ELR (cell line): ENCODE results near the gene CEP44.
"Not testable (repeated sequence)": the region's sequence is repeated elsewhere in the genome, so short reads cannot be mapped to it uniquely, and the experiment has no call there.

Source experiments
- DNase-seq: peaks from one replicate; pipeline ENCODE4 v3.0.0-alpha.2; 2015; ENCODE audit warnings: low read depth

Gene CEP44

GRCh38 chr4:174279433-174280155, 4.1 kb upstream of the CEP44 start:
- DNase-seq: no peak

- no peak for DNase-seq
These were observed 2.5 kb upstream of the CEP44 start for GRCh38 chr4:174281182-174281737.

GRCh38 chr4:174281901-174282300, 1.8 kb upstream of the CEP44 start:
- no peak for DNase-seq

GRCh38 chr4:174282836-174283506, 740 bp upstream of the CEP44 start:
- DNase-seq: peak; percentile 93

GRCh38 chr4:174284487-174284886, 776 bp downstream of the CEP44 start:
- no peak for DNase-seq

GRCh38 chr4:174286870-174287269, 3.2 kb downstream of the CEP44 start:
- no peak for DNase-seq

- DNase-seq: no peak
These were observed 8.8 kb downstream of the CEP44 start for GRCh38 chr4:174292473-174292872.

- not testable (repeated sequence) for DNase-seq
These were observed 10.9 kb downstream of the CEP44 start for GRCh38 chr4:174294641-174295040.

- DNase-seq: not testable (repeated sequence)
These were observed 11.4 kb downstream of the CEP44 start for GRCh38 chr4:174295142-174295541.

- DNase-seq: no peak
These were observed 20.0 kb downstream of the CEP44 start for GRCh38 chr4:174303687-174304086.

- no peak for DNase-seq
These were observed 21.0 kb downstream of the CEP44 start for GRCh38 chr4:174304664-174305063.

GRCh38 chr4:174305961-174306360, 22.2 kb downstream of the CEP44 start:
- DNase-seq: no peak

GRCh38 chr4:174307694-174308093, 24.0 kb downstream of the CEP44 start:
- DNase-seq: no peak

- no peak for DNase-seq
These were observed 29.3 kb downstream of the CEP44 start for GRCh38 chr4:174312993-174313392.

GRCh38 chr4:174314274-174314673, 30.6 kb downstream of the CEP44 start:
- no peak for DNase-seq

- peak; percentile 61 for DNase-seq
These were observed 31.1 kb downstream of the CEP44 start for GRCh38 chr4:174314770-174315169.

GRCh38 chr4:174316546-174316945, 32.8 kb downstream of the CEP44 start:
- DNase-seq: peak; percentile 8

GRCh38 chr4:174316954-174317353, 33.2 kb downstream of the CEP44 start:
- peak; percentile 30 for DNase-seq

GRCh38 chr4:174317531-174317930, 33.8 kb downstream of the CEP44 start:
- peak; percentile 6 for DNase-seq

- peak; percentile 49 for DNase-seq
These were observed 35.4 kb downstream of the CEP44 start for GRCh38 chr4:174318829-174319764.

GRCh38 chr4:174320494-174321199, 36.9 kb downstream of the CEP44 start:
- DNase-seq: no peak

GRCh38 chr4:174324236-174324635, 40.5 kb downstream of the CEP44 start:
- DNase-seq: no peak
